HG02870 (cell line): Measurements from ENCODE around the gene PTPA.
"Not testable (repeated sequence)": the region's sequence is repeated elsewhere in the genome, so short reads cannot be mapped to it uniquely, and the experiment has no call there.

ENCODE experiments used
- ATAC-seq: cut with Tn5 transposase; IDR thresholded peaks from one replicate; pipeline ENCODE4 v1.9.1; 2021; ENCODE audit warnings: mild to moderate bottlenecking, moderate library complexity; ENCODE audit not compliant: unreplicated experiment

The PTPA gene

GRCh38 chr9:129197045-129197444, 85.8 kb downstream of the PTPA start:
- not testable (repeated sequence) for ATAC-seq

GRCh38 chr9:129197978-129198318, 86.7 kb downstream of the PTPA start:
- no peak for ATAC-seq
